IMR-90 (cell line): ENCODE measurements around the gene CDC5L.

Experiments
- BHLHE40 ChIP-seq: fragments of 150-350 bp; IDR thresholded peaks from 2 replicates; pipeline ENCODE4 v1.6.1; 2016; ENCODE audit warnings: mild to moderate bottlenecking, low read depth, low read length
- CEBPB ChIP-seq: IDR thresholded peaks from 2 replicates; pipeline ENCODE4 v1.6.1; 2012; ENCODE audit warnings: low read depth, low read length, improper control_type of control experiment
- CHD1 ChIP-seq: IDR thresholded peaks from 2 replicates; pipeline ENCODE4 v1.6.1; 2012; ENCODE audit warnings: low read depth, low read length, improper control_type of control experiment
- MAFK ChIP-seq: IDR thresholded peaks from 2 replicates; pipeline ENCODE4 v1.6.1; 2012; ENCODE audit warnings: low read depth, low read length, improper control_type of control experiment
- MAZ ChIP-seq: IDR thresholded peaks from 2 replicates; pipeline ENCODE4 v1.6.1; 2012; ENCODE audit warnings: low read depth, mild to moderate bottlenecking, low read length, improper control_type of control experiment, moderate library complexity, borderline replicate concordance
- POLR2A ChIP-seq: IDR thresholded peaks from 2 replicates; pipeline ENCODE4 v1.6.1; 2012; ENCODE audit warnings: mild to moderate bottlenecking, low read depth, low read length
- RCOR1 ChIP-seq: IDR thresholded peaks from 2 replicates; pipeline ENCODE4 v1.6.1; 2012; ENCODE audit warnings: mild to moderate bottlenecking, low read length, improper control_type of control experiment; ENCODE audit not compliant: insufficient replicate concordance
- RFX5 ChIP-seq: IDR thresholded peaks from 2 replicates; pipeline ENCODE4 v1.8.0; 2012; ENCODE audit warnings: low read depth, mild to moderate bottlenecking, low read length, moderate library complexity
- SMC3 ChIP-seq: fragments of 150-350 bp; IDR thresholded peaks from 2 replicates; pipeline ENCODE4 v1.6.1; 2016; ENCODE audit warnings: low read depth, mild to moderate bottlenecking, antibody characterized with exemption, low read length, moderate library complexity
- TF ChIP-seq, protein P1 (sequence below): conservative IDR thresholded peaks from 2 replicates; pipeline ENCODE4 v1.5.1; 2012; ENCODE audit warnings: mild to moderate bottlenecking, low read depth, low read length, improper control_type of control experiment

DNA sequence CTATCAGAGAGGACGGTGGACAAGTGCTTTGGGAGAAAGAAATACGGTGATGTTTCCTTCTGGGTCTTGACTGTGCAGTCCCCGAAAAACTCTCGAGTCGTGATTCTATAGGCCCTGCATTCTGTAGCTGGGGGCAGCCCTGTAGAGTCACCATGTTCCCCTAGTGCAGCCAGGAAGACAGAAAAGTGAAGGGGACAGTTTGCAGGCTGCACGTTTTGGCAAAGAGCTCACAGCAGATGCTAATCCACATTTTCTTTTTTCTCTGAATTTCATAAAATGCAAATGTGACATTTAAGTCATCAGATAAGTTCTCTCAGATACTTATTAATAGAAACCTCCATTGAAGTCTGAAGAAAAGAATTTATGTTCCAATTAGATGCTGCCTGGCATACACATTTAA, 25.6 kb upstream of the CDC5L start:
- TF ChIP-seq POLR2A (no peak), MAFK (no peak), CHD1 (no peak), MAZ (no peak), CEBPB (no peak), BHLHE40 (no peak), RCOR1 (no peak), RFX5 (no peak), SMC3 (no peak)
- TF ChIP-seq, protein P1, sequence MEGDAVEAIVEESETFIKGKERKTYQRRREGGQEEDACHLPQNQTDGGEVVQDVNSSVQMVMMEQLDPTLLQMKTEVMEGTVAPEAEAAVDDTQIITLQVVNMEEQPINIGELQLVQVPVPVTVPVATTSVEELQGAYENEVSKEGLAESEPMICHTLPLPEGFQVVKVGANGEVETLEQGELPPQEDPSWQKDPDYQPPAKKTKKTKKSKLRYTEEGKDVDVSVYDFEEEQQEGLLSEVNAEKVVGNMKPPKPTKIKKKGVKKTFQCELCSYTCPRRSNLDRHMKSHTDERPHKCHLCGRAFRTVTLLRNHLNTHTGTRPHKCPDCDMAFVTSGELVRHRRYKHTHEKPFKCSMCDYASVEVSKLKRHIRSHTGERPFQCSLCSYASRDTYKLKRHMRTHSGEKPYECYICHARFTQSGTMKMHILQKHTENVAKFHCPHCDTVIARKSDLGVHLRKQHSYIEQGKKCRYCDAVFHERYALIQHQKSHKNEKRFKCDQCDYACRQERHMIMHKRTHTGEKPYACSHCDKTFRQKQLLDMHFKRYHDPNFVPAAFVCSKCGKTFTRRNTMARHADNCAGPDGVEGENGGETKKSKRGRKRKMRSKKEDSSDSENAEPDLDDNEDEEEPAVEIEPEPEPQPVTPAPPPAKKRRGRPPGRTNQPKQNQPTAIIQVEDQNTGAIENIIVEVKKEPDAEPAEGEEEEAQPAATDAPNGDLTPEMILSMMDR, result no peak
